K562 (cell line): ENCODE data around the gene METRN. TPM values are rescaled to one million over a fixed set of nuclear protein-coding genes. Genes with fewer than 3 reads are reported as not detected.

ENCODE experiments used
- DACH1 ChIP-seq: fragments of 450-650 bp; IDR thresholded peaks from 2 replicates; pipeline ENCODE4 v1.6.1; 2018; ENCODE audit not compliant: partially characterized antibody
- FOSL1 ChIP-seq: fragments of 200-800 bp; sonication (Bioruptor generic); conservative IDR thresholded peaks from 2 replicates; pipeline ENCODE4 v1.6.1; 2016; ENCODE audit warnings: missing genetic modification characterization, missing compliant biosample characterization
- KDM5B ChIP-seq: fragments of 200-600 bp; sonication (generic); IDR thresholded peaks from 2 replicates; pipeline ENCODE4 v1.6.1; 2012; ENCODE audit warnings: low read depth, mild to moderate bottlenecking, moderate library complexity, low read length, control low read depth, inconsistent platforms; ENCODE audit not compliant: insufficient replicate concordance
- NFIX ChIP-seq: fragments of 250-450 bp; sonication (Bioruptor Pico); IDR thresholded peaks from 2 replicates; pipeline ENCODE4 v1.4.0; 2020; ENCODE audit warnings: low read depth, mild to moderate bottlenecking, moderate library complexity
- POLR2AphosphoS5 ChIP-seq: IDR thresholded peaks from 2 replicates; pipeline ENCODE4 v1.6.1; 2011; ENCODE audit warnings: mild to moderate bottlenecking, low read depth, low read length, moderate library complexity; ENCODE audit not compliant: control insufficient read depth, insufficient read depth
- PTBP1 ChIP-seq: fragments of 200-400 bp; formaldehyde crosslinking; IDR thresholded peaks from 2 replicates; pipeline ENCODE4 v1.6.1; 2017; ENCODE audit warnings: low read depth, low read length
- RBM25 ChIP-seq: fragments of 200-400 bp; formaldehyde crosslinking; IDR thresholded peaks from 2 replicates; pipeline ENCODE4 v1.6.1; 2018; ENCODE audit warnings: low read length, low read depth, moderate library complexity; ENCODE audit not compliant: severe bottlenecking
- RNF2 ChIP-seq: sonication (generic); IDR thresholded peaks from 2 replicates; pipeline ENCODE4 v1.6.1; 2016
- SIN3A ChIP-seq, 2 experiments: fragments of 150-350 bp in 1 of 2; IDR thresholded peaks; 2 replicates each; pipeline ENCODE4 v1.6.1; 2011 to 2016; ENCODE audit warnings: borderline replicate concordance in 2 of 2, low read depth in 2 of 2, low read length in 2 of 2, mild to moderate bottlenecking in 2 of 2, moderate library complexity in 2 of 2; ENCODE audit not compliant: control insufficient read depth in 1 of 2
- TOE1 ChIP-seq, 2 experiments: fragments of 450-650 bp in 1 of 2; sonication (generic) in 1 of 2; formaldehyde crosslinking in 1 of 2; IDR thresholded peaks; 2 replicates each; pipeline versions ENCODE4 v1.7.1 to v1.8.0; 2016 to 2022; ENCODE audit warnings: borderline replicate concordance in 2 of 2, mild to moderate bottlenecking in 2 of 2, antibody characterized with exemption in 1 of 2, inconsistent platforms in 1 of 2, low read depth in 1 of 2, missing genetic modification reagents in 1 of 2, moderate library complexity in 1 of 2
- ZNF133 ChIP-seq: fragments of 250-450 bp; sonication (Bioruptor Pico); IDR thresholded peaks from 2 replicates; pipeline ENCODE4 v1.4.0; 2020; ENCODE audit warnings: mild to moderate bottlenecking
- ZNF431 ChIP-seq: sonication (generic); formaldehyde crosslinking; IDR thresholded peaks from 2 replicates; pipeline ENCODE4 v1.8.0; 2022; ENCODE audit warnings: mild to moderate bottlenecking, missing genetic modification reagents
- ZNF707 ChIP-seq: fragments of 250-450 bp; sonication (Bioruptor Pico); conservative IDR thresholded peaks from 2 replicates; pipeline ENCODE4 v1.8.0; 2022; ENCODE audit warnings: inconsistent platforms, mild to moderate bottlenecking, moderate library complexity
- polyA plus RNA-seq, 8 experiments: library from polyadenylated mRNA; depleted of rRNA in 4 of 8; stranded (reverse) in 5 of 8; unstranded in 3 of 8; fragments of >200 nt; fragmentation: Nextera tagmentation in 2 of 8; fragmentation: Illumina TruSeq in 1 of 8; extraction: Ambion mirVana in 2 of 8; extraction: Trizol in 1 of 8; gene quantifications; 2 replicates each; pipeline versions ENCODE4 v1.2.1 to v1.2.3, GENCODE V29; 2011 to 2014; ENCODE audit warnings: inconsistent platforms in 1 of 8, missing spikeins in 1 of 8
- total RNA-seq, 7 experiments: library from RNA; depleted of rRNA in 6 of 7; stranded (reverse); fragments of >200 nt in 6 of 7; fragmentation: Illumina TruSeq in 2 of 7; extraction: Trizol in 2 of 7; gene quantifications; 2 replicates each; pipeline versions ENCODE4 v1.2.1 to v1.2.3, GENCODE V29; 2011 to 2021; ENCODE audit warnings: low replicate concordance in 1 of 7
- TF ChIP-seq, protein P1 (sequence below), 2 experiments: fragments of 450-650 bp in 1 of 2; sonication (generic) in 1 of 2; formaldehyde crosslinking in 1 of 2; IDR thresholded peaks in 1 of 2; conservative IDR thresholded peaks in 1 of 2; 2 replicates each; pipeline versions ENCODE4 v1.6.1 to v1.8.1; 2016 to 2023; ENCODE audit warnings: mild to moderate bottlenecking in 2 of 2, moderate library complexity in 2 of 2, inconsistent platforms in 1 of 2, missing genetic modification reagents in 1 of 2
- TF ChIP-seq, protein P2 (sequence below): fragments of 450-650 bp; IDR thresholded peaks from 2 replicates; pipeline ENCODE4 v1.6.1; 2018; ENCODE audit not compliant: partially characterized antibody
- TF ChIP-seq, protein P3 (sequence below): sonication (generic); formaldehyde crosslinking; IDR thresholded peaks from 2 replicates; pipeline ENCODE4 v1.8.0; 2022; ENCODE audit warnings: mild to moderate bottlenecking, missing genetic modification reagents
- TF ChIP-seq, protein P4 (sequence below): sonication (generic); formaldehyde crosslinking; IDR thresholded peaks from 2 replicates; pipeline ENCODE4 v1.9.0; 2022; ENCODE audit warnings: mild to moderate bottlenecking, missing genetic modification reagents
- TF ChIP-seq, protein P5 (sequence below): fragments of 450-650 bp; formaldehyde crosslinking; IDR thresholded peaks from 2 replicates; pipeline ENCODE4 v1.4.0; 2020; ENCODE audit warnings: mild to moderate bottlenecking

The METRN gene
- total and polyA plus RNA-seq, 9 of the 15 experiments (the other 6 are each of a cell fraction or from before 2014, with no cell fraction given) = 0.20 to 89.8 (median 15.4) TPM

DNA sequence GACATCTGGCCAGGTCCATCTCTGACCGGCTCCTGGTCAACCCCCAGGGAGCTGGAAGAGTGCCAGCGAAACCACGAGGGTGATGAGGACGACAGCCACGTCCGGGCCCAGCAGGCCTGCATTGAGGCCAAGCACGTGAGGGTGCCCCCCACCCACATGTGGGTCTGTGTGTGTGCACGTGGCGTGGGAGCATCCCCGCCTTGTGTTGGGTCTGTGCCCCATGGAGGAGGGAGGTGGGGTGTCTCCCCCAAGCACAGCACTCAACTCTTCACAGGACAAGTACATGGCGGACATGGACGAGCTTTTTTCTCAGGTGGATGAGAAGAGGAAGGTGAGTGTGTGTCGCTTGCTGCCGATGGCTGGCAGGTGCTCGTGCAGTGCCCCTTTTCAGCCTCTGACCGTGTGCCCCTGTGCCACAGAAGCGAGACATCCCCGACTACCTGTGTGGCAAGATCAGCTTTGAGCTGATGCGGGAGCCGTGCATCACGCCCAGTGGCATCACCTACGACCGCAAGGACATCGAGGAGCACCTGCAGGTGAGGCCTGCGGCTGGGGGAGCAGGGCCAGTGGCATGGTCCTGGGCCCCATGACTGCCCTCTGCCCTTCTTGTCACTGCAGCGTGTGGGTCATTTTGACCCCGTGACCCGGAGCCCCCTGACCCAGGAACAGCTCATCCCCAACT, 33.0 kb upstream of the METRN start (continued):
- TF ChIP-seq, protein P1, sequence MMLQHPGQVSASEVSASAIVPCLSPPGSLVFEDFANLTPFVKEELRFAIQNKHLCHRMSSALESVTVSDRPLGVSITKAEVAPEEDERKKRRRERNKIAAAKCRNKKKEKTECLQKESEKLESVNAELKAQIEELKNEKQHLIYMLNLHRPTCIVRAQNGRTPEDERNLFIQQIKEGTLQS (IDR thresholded peaks at IDR 0.05) = no peak
- TF ChIP-seq, protein P1 (CRISPR knock-in tag; conservative IDR thresholded peaks at IDR 0.05) = no peak
- TF ChIP-seq, protein P2, sequence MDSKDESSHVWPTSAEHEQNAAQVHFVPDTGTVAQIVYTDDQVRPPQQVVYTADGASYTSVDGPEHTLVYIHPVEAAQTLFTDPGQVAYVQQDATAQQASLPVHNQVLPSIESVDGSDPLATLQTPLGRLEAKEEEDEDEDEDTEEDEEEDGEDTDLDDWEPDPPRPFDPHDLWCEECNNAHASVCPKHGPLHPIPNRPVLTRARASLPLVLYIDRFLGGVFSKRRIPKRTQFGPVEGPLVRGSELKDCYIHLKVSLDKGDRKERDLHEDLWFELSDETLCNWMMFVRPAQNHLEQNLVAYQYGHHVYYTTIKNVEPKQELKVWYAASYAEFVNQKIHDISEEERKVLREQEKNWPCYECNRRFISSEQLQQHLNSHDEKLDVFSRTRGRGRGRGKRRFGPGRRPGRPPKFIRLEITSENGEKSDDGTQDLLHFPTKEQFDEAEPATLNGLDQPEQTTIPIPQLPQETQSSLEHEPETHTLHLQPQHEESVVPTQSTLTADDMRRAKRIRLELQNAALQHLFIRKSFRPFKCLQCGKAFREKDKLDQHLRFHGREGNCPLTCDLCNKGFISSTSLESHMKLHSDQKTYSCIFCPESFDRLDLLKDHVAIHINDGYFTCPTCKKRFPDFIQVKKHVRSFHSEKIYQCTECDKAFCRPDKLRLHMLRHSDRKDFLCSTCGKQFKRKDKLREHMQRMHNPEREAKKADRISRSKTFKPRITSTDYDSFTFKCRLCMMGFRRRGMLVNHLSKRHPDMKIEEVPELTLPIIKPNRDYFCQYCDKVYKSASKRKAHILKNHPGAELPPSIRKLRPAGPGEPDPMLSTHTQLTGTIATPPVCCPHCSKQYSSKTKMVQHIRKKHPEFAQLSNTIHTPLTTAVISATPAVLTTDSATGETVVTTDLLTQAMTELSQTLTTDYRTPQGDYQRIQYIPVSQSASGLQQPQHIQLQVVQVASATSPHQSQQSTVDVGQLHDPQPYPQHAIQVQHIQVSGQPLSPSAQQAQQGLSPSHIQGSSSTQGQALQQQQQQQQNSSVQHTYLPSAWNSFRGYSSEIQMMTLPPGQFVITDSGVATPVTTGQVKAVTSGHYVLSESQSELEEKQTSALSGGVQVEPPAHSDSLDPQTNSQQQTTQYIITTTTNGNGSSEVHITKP = peak; percentile 55
- no peak for TF ChIP-seq RBM25
- peak; percentile 22 to 71; a peak in 2 of 4 replicates for TF ChIP-seq SIN3A (IDR thresholded peaks at IDR 0.05; ENCODE audit: borderline replicate concordance in 2 of 2, control insufficient read depth in 1 of 2, low read depth in 2 of 2, low read length in 2 of 2)
- no peak for TF ChIP-seq FOSL1 (tag)
- TF ChIP-seq, protein P3, sequence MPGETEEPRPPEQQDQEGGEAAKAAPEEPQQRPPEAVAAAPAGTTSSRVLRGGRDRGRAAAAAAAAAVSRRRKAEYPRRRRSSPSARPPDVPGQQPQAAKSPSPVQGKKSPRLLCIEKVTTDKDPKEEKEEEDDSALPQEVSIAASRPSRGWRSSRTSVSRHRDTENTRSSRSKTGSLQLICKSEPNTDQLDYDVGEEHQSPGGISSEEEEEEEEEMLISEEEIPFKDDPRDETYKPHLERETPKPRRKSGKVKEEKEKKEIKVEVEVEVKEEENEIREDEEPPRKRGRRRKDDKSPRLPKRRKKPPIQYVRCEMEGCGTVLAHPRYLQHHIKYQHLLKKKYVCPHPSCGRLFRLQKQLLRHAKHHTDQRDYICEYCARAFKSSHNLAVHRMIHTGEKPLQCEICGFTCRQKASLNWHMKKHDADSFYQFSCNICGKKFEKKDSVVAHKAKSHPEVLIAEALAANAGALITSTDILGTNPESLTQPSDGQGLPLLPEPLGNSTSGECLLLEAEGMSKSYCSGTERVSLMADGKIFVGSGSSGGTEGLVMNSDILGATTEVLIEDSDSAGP (CRISPR knock-in tag) = no peak
- no peak for TF ChIP-seq POLR2AphosphoS5
- TF ChIP-seq ZNF133 = no peak
- TF ChIP-seq, protein P4, sequence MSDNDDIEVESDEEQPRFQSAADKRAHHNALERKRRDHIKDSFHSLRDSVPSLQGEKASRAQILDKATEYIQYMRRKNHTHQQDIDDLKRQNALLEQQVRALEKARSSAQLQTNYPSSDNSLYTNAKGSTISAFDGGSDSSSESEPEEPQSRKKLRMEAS (CRISPR knock-in tag) = peak; percentile 93
- no peak for TF ChIP-seq TOE1 (IDR thresholded peaks at IDR 0.05; ENCODE audit: borderline replicate concordance)
- no peak for TF ChIP-seq TOE1 (CRISPR knock-in tag; IDR thresholded peaks at IDR 0.05; ENCODE audit: borderline replicate concordance, low read depth)
- TF ChIP-seq RNF2 = peak; percentile 65; the same call in 1 of the 2 replicates
- TF ChIP-seq DACH1 = peak; percentile 26
- TF ChIP-seq ZNF707 (CRISPR knock-in tag) = no peak
- no peak for TF ChIP-seq PTBP1
- peak; percentile 4; the same call in 1 of the 2 replicates for TF ChIP-seq NFIX
- TF ChIP-seq, protein P5, sequence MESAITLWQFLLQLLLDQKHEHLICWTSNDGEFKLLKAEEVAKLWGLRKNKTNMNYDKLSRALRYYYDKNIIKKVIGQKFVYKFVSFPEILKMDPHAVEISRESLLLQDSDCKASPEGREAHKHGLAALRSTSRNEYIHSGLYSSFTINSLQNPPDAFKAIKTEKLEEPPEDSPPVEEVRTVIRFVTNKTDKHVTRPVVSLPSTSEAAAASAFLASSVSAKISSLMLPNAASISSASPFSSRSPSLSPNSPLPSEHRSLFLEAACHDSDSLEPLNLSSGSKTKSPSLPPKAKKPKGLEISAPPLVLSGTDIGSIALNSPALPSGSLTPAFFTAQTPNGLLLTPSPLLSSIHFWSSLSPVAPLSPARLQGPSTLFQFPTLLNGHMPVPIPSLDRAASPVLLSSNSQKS (CRISPR knock-in tag) = no peak
- no peak for TF ChIP-seq ZNF431 (CRISPR knock-in tag)
- TF ChIP-seq KDM5B = no peak
